ENCODE results near the gene NCBP2L.

NCBP2L gene

GRCh38 chrX:107736781-107737531 is 40.6 kb upstream of the NCBP2L start:
- DNase-seq (ENCODE audit: low spot score): no peak
- H2BK12ac ChIP-seq (ENCODE audit: low read length): no peak overlapping the region
- peaks cover 0 to 37% (median 0%) of the 10 kb centered on the region in 3 experiments for H3K27me3 ChIP-seq (ENCODE audit: control insufficient read depth in 3 of 3, insufficient read depth in 3 of 3, low read depth in 1 of 3, low read length in 3 of 3)
- H3K9ac ChIP-seq (ENCODE audit: low read depth, low read length, poor library complexity): no peak overlapping the region
- no peaks in the 10 kb centered on the region for H3K79me1 ChIP-seq (ENCODE audit: low read depth, low read length)
- H3K4me3 ChIP-seq (ENCODE audit: low read length in 2 of 2): no peak overlapping the region
- H3K9me3 ChIP-seq (replicated peaks in 1 of 2; ENCODE audit: control insufficient read depth in 2 of 2, insufficient read depth in 1 of 2, low read depth in 1 of 2, low read length in 2 of 2): no peaks in the 10 kb centered on the region
- no peak overlapping the region for H3K18ac ChIP-seq (ENCODE audit: low read length)
- H3K23ac ChIP-seq (ENCODE audit: low read depth, low read length, poor library complexity): no peak overlapping the region
- no peaks in the 10 kb centered on the region for H3K36me3 ChIP-seq (replicated peaks in 1 of 2; ENCODE audit: control insufficient read depth in 2 of 2, insufficient read depth in 2 of 2, low read length in 2 of 2)
- no peak overlapping the region for H4K8ac ChIP-seq (ENCODE audit: low read depth, low read length)
- H4K91ac ChIP-seq (ENCODE audit: low read depth, low read length, poor library complexity): no peak overlapping the region
- H2BK5ac ChIP-seq (ENCODE audit: low read length): no peak overlapping the region
- H3K4me2 ChIP-seq (ENCODE audit: insufficient read depth, low read length, poor library complexity, severe bottlenecking): no peak overlapping the region
- peaks cover 0 to 10% of the 10 kb centered on the region in 2 donors for H3K4me1 ChIP-seq (ENCODE audit: control insufficient read depth in 2 of 2, insufficient read depth in 1 of 2, low read depth in 1 of 2, low read length in 2 of 2)
- no peak overlapping the region for H3K27ac ChIP-seq (replicated peaks; ENCODE audit: low read length)
- no CpG with 5 or more reads among the region's 8 CpGs for WGBS, 2 donors (ENCODE audit: extremely low coverage in 2 of 2, insufficient read length in 2 of 2, insufficient replicate concordance in 1 of 2)
- H3K4ac ChIP-seq (ENCODE audit: low read length): no peak overlapping the region
- H3K14ac ChIP-seq (ENCODE audit: low read length): no peak overlapping the region
- H2BK120ac ChIP-seq (ENCODE audit: low read depth, low read length): no peak overlapping the region
- H2AK5ac ChIP-seq (ENCODE audit: low read depth, low read length): no peak overlapping the region
- H2AFZ ChIP-seq (ENCODE audit: low read length): no peak overlapping the region
- H2BK15ac ChIP-seq (ENCODE audit: low read length): no peak overlapping the region

GRCh38 chrX:107738272-107738671 is 39.3 kb upstream of the NCBP2L start:
- Histone ChIP-seq H2AK5ac (ENCODE audit: low read depth, low read length) (no peak overlapping the region), H3K27me3 (ENCODE audit: control insufficient read depth in 3 of 3, insufficient read depth in 3 of 3, low read depth in 1 of 3, low read length in 3 of 3) (peaks cover 0 to 36% (median 0%) of the 10 kb centered on the region in 3 experiments), H3K4me2 (ENCODE audit: insufficient read depth, low read length, poor library complexity, severe bottlenecking) (no peak overlapping the region), H3K4ac (ENCODE audit: low read length) (no peak overlapping the region), H2BK12ac (ENCODE audit: low read length) (no peak overlapping the region), H4K91ac (ENCODE audit: low read depth, low read length, poor library complexity) (no peak overlapping the region), H3K9ac (ENCODE audit: low read depth, low read length, poor library complexity) (no peak overlapping the region), H3K23ac (ENCODE audit: low read depth, low read length, poor library complexity) (no peak overlapping the region), H2AFZ (ENCODE audit: low read length) (no peak overlapping the region), H3K18ac (ENCODE audit: low read length) (no peak overlapping the region), H4K8ac (ENCODE audit: low read depth, low read length) (no peak overlapping the region), H3K4me3 (ENCODE audit: low read length in 2 of 2) (no peak overlapping the region), H3K4me1 (ENCODE audit: control insufficient read depth in 2 of 2, insufficient read depth in 1 of 2, low read depth in 1 of 2, low read length in 2 of 2) (peaks cover 0 to 14% of the 10 kb centered on the region in 2 donors), H2BK5ac (ENCODE audit: low read length) (no peak overlapping the region), H2BK15ac (ENCODE audit: low read length) (no peak overlapping the region), H3K27ac (replicated peaks; ENCODE audit: low read length) (no peak overlapping the region), H3K79me1 (ENCODE audit: low read depth, low read length) (no peaks in the 10 kb centered on the region), H3K14ac (ENCODE audit: low read length) (no peak overlapping the region), H3K9me3 (replicated peaks in 1 of 2; ENCODE audit: control insufficient read depth in 2 of 2, insufficient read depth in 1 of 2, low read depth in 1 of 2, low read length in 2 of 2) (no peaks in the 10 kb centered on the region), H3K36me3 (replicated peaks in 1 of 2; ENCODE audit: control insufficient read depth in 2 of 2, insufficient read depth in 2 of 2, low read length in 2 of 2) (no peaks in the 10 kb centered on the region), H2BK120ac (ENCODE audit: low read depth, low read length) (no peak overlapping the region)
- WGBS, 2 donors (ENCODE audit: extremely low coverage in 2 of 2, insufficient read length in 2 of 2, insufficient replicate concordance in 1 of 2): no CpG with 5 or more reads among the region's 5 CpGs
- DNase-seq (ENCODE audit: low spot score): no peak

DNA sequence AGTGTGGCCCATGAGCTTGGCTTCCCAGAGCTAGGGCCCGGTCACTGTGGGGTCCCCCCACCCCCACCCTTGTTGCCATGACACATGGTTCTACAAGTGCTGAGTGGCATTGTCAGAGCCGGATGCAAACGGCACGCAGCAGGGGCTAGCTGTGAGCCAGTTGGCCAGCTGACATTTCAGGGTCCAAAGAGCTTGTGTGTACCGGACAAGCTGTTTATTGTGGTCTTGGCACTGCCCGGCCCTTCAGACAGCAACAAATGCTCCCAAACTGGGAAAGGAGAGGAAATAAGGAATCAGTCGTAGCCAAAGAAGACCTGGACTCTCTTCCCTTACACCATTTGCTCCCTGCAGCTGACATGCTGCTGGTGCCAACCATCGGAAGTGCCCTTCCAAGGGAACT is 38.8 kb upstream of the NCBP2L start:
- Histone ChIP-seq H3K14ac (ENCODE audit: low read length) (no peak overlapping the region), H2AFZ (ENCODE audit: low read length) (no peak overlapping the region), H3K27ac (replicated peaks; ENCODE audit: low read length) (no peak overlapping the region), H2BK120ac (ENCODE audit: low read depth, low read length) (no peak overlapping the region), H2BK5ac (ENCODE audit: low read length) (no peak overlapping the region), H3K27me3 (ENCODE audit: control insufficient read depth in 3 of 3, insufficient read depth in 3 of 3, low read depth in 1 of 3, low read length in 3 of 3) (peaks cover 0 to 41% (median 0%) of the 10 kb centered on the region in 3 experiments), H2BK15ac (ENCODE audit: low read length) (no peak overlapping the region), H3K4me2 (ENCODE audit: insufficient read depth, low read length, poor library complexity, severe bottlenecking) (no peak overlapping the region), H2AK5ac (ENCODE audit: low read depth, low read length) (peak overlapping the region; percentile 46), H2BK12ac (ENCODE audit: low read length) (no peak overlapping the region), H3K4me3 (ENCODE audit: low read length in 2 of 2) (no peak overlapping the region), H4K91ac (ENCODE audit: low read depth, low read length, poor library complexity) (no peak overlapping the region), H3K4me1 (ENCODE audit: control insufficient read depth in 2 of 2, insufficient read depth in 1 of 2, low read depth in 1 of 2, low read length in 2 of 2) (peaks cover 0 to 14% of the 10 kb centered on the region in 2 donors), H3K4ac (ENCODE audit: low read length) (no peak overlapping the region), H3K9me3 (replicated peaks in 1 of 2; ENCODE audit: control insufficient read depth in 2 of 2, insufficient read depth in 1 of 2, low read depth in 1 of 2, low read length in 2 of 2) (no peaks in the 10 kb centered on the region), H4K8ac (ENCODE audit: low read depth, low read length) (no peak overlapping the region), H3K23ac (ENCODE audit: low read depth, low read length, poor library complexity) (no peak overlapping the region), H3K36me3 (replicated peaks in 1 of 2; ENCODE audit: control insufficient read depth in 2 of 2, insufficient read depth in 2 of 2, low read length in 2 of 2) (no peaks in the 10 kb centered on the region), H3K18ac (ENCODE audit: low read length) (no peak overlapping the region), H3K9ac (ENCODE audit: low read depth, low read length, poor library complexity) (no peak overlapping the region), H3K79me1 (ENCODE audit: low read depth, low read length) (no peaks in the 10 kb centered on the region)
- DNase-seq (ENCODE audit: low spot score): no peak
- WGBS, 2 donors (ENCODE audit: extremely low coverage in 2 of 2, insufficient read length in 2 of 2, insufficient replicate concordance in 1 of 2): no CpG with 5 or more reads among the region's 8 CpGs

DNA sequence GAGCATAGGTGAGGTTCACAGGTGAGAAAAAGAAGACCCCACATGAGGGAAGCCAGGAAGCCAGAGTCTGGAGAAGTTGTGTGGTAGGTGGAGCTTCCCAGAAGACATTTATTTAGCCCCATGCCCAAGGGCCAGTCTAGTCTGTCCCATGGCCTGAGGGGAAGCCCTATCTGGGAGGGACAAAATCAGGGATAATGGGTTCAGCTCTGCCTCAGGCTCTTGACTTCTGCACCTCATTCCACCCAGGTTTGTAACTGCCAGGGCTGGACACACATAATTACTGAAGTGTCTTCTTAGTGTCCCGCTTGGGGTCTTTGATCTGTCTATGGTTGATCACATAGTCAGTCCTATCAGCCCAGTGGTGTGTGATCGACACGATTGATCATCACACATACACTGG is 38.0 kb upstream of the NCBP2L start:
- no peak overlapping the region for H2BK15ac ChIP-seq (ENCODE audit: low read length)
- H3K36me3 ChIP-seq (replicated peaks in 1 of 2; ENCODE audit: control insufficient read depth in 2 of 2, insufficient read depth in 2 of 2, low read length in 2 of 2): no peaks in the 10 kb centered on the region
- no peak overlapping the region for H2BK120ac ChIP-seq (ENCODE audit: low read depth, low read length)
- no peak overlapping the region for H3K4me2 ChIP-seq (ENCODE audit: insufficient read depth, low read length, poor library complexity, severe bottlenecking)
- H3K4me3 ChIP-seq (ENCODE audit: low read length in 2 of 2): no peak overlapping the region
- H4K8ac ChIP-seq (ENCODE audit: low read depth, low read length): no peak overlapping the region
- no peak overlapping the region for H3K4ac ChIP-seq (ENCODE audit: low read length)
- no peak overlapping the region for H2BK12ac ChIP-seq (ENCODE audit: low read length)
- WGBS, 2 donors (ENCODE audit: extremely low coverage in 2 of 2, insufficient read length in 2 of 2, insufficient replicate concordance in 1 of 2): no CpG with 5 or more reads among the region's 3 CpGs
- no peak overlapping the region for H3K23ac ChIP-seq (ENCODE audit: low read depth, low read length, poor library complexity)
- peaks cover 0 to 37% (median 0%) of the 10 kb centered on the region in 3 experiments for H3K27me3 ChIP-seq (ENCODE audit: control insufficient read depth in 3 of 3, insufficient read depth in 3 of 3, low read depth in 1 of 3, low read length in 3 of 3)
- no peaks in the 10 kb centered on the region for H3K9me3 ChIP-seq (replicated peaks in 1 of 2; ENCODE audit: control insufficient read depth in 2 of 2, insufficient read depth in 1 of 2, low read depth in 1 of 2, low read length in 2 of 2)
- H2BK5ac ChIP-seq (ENCODE audit: low read length): no peak overlapping the region
- no peak overlapping the region for H3K14ac ChIP-seq (ENCODE audit: low read length)
- no peak overlapping the region for H3K18ac ChIP-seq (ENCODE audit: low read length)
- peaks cover 0 to 14% of the 10 kb centered on the region in 2 donors for H3K4me1 ChIP-seq (ENCODE audit: control insufficient read depth in 2 of 2, insufficient read depth in 1 of 2, low read depth in 1 of 2, low read length in 2 of 2)
- no peak for DNase-seq (ENCODE audit: low spot score)
- H3K79me1 ChIP-seq (ENCODE audit: low read depth, low read length): no peaks in the 10 kb centered on the region
- no peak overlapping the region for H3K27ac ChIP-seq (replicated peaks; ENCODE audit: low read length)
- H2AK5ac ChIP-seq (ENCODE audit: low read depth, low read length): no peak overlapping the region
- no peak overlapping the region for H4K91ac ChIP-seq (ENCODE audit: low read depth, low read length, poor library complexity)
- H2AFZ ChIP-seq (ENCODE audit: low read length): no peak overlapping the region
- no peak overlapping the region for H3K9ac ChIP-seq (ENCODE audit: low read depth, low read length, poor library complexity)
